LNCAP (cell line): ENCODE data around the gene AMBRA1.

Experiments used
- CTCF ChIP-seq: fragments of 450-650 bp; IDR thresholded peaks from 2 replicates; pipeline ENCODE4 v1.5.1; 2017; ENCODE audit warnings: mild to moderate bottlenecking

AMBRA1 gene

DNA sequence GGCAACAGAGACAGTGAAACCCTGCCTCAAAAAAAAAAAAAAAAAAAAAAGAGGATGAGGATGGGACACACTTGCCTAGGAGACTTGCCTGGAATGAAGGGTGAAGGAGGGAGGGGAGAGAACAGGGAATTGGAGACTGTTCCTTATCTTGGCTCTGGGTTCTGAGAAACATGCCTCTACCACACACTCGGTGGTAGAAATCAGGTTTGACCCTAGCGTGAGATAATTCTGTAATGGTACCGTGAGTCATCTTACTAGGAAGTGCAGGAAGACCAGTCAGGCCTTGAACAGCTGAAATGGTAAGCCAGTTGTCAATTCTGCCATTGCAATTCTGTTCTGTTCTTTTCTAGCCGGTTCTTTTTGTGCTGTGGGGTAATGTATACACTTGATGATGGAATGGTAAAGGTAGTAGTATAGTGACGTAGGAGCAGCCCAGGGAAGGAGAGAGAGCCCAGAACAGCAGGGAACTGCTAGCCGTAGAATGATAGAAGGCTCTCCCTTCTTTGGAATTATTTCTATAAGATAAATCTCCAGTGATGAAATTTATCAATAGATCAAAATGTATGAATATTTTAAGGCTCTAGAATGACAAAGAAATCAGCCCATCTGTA is 3.9 kb upstream of the AMBRA1 start:
- TF ChIP-seq CTCF: no peak

GRCh38 chr11:46597155-46597554 is 3.3 kb upstream of the AMBRA1 start:
- no peak for TF ChIP-seq CTCF

- TF ChIP-seq CTCF: no peak
These were observed 962 bp upstream of the AMBRA1 start for GRCh38 chr11:46594785-46595184.

GRCh38 chr11:46594374-46594700 is 514 bp upstream of the AMBRA1 start:
- TF ChIP-seq CTCF: no peak

- no peak for TF ChIP-seq CTCF
These were observed 2.9 kb downstream of the AMBRA1 start for GRCh38 chr11:46590740-46591605.

DNA sequence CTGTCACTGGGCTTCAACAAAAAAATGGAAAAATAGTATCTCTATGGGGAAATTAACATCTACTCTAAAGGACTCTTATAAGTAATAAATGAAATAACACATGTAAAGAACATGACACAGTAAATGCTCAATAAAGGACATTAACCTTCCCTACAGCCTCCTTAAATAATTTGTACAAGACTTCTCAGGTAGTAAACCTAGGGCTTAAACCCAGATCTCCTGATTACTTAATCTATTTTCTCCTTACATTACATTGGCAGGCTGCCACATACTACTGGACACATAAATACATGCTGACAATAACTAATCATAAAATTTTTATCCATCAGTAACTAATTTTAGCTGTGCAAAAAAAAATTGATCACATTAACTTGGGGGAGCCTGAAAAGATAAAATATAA is 4.9 kb downstream of the AMBRA1 start:
- TF ChIP-seq CTCF: no peak

DNA sequence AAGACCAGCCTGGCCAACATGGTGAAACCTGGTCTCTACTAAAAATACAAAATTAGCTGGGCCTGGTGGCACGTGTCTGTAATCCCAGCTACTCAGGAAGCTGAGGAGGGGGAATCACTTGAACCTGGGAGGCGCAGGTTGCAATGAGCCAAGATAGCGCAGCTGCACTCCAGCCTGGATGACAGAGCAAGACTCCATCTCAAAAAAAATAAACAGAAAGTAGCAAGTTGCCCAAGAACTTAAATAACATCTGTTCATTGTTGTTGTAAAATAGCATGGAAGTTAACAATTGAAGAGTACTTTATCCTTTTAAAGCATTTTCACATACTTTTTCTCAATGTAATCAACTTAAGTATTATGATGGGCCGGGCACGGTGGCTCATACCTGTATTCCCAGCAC is 5.7 kb downstream of the AMBRA1 start:
- no peak for TF ChIP-seq CTCF
